ENCODE data around the gene TBCK. TPM values are rescaled to one million over a fixed set of nuclear protein-coding genes. Genes with fewer than 3 reads are reported as not detected.

The TBCK gene
- total RNA-seq, 1 experiment from 2014 or later = 22.3 TPM

GRCh38 chr4:106136777-106137331 is 179.2 kb downstream of the TBCK start:
- Histone ChIP-seq H2AFZ (ENCODE audit: low read depth, low read length, poor library complexity, severe bottlenecking) (no peak overlapping the region), H3K4me2 (ENCODE audit: low read length) (no peak overlapping the region), H3K9me2 (ENCODE audit: insufficient read depth) (no peaks in the 10 kb centered on the region), H3K27ac (ENCODE audit: low read depth, low read length) (no peak overlapping the region), H3K4me3 (replicated peaks in 1 of 2; ENCODE audit: low read depth in 1 of 2, low read length in 2 of 2) (no peak overlapping the region), H4K20me1 (ENCODE audit: insufficient read depth) (no peaks in the 10 kb centered on the region), H3K27me3 (ENCODE audit: insufficient read depth, low read length) (no peaks in the 10 kb centered on the region), H3K9me3 (ENCODE audit: control insufficient read depth in 1 of 2, insufficient read depth in 1 of 2, low read depth in 1 of 2, low read length in 2 of 2) (peaks cover 4 to 5% of the 10 kb centered on the region in 2 experiments; a peak in 2 of 4 replicates), H3K36me3 (ENCODE audit: control insufficient read depth in 1 of 2, insufficient read depth in 2 of 2, low read length in 2 of 2) (no peaks in the 10 kb centered on the region), H3K9ac (ENCODE audit: low read length) (no peak overlapping the region), H3K4me1 (ENCODE audit: control insufficient read depth in 1 of 2, insufficient read depth in 2 of 2, low read length in 2 of 2) (no peaks in the 10 kb centered on the region), H3K79me2 (ENCODE audit: insufficient read depth, low read length) (no peaks in the 10 kb centered on the region)
- ATAC-seq (no peak), DNase-seq (ENCODE audit: low read depth, low spot score) (no peak)
- no TSS peak for BruUV-seq (replicated peaks)
- ChIA-PET RAD21 (ENCODE audit: low non-redundant PET in 1 of 2, low total read pairs in 2 of 2, uncharacterized antibody in 2 of 2, unreplicated experiment in 2 of 2) (no interaction called here), CTCF (no interaction called here), POLR2A (no interaction called here)
- intact Hi-C loops (cut with micrococcal nuclease) = no loop called here
- TF ChIP-seq ELF1 (IDR thresholded peaks at IDR 0.05; ENCODE audit: borderline replicate concordance, low read depth) (no peak), YY1 (IDR thresholded peaks at IDR 0.05; ENCODE audit: extremely low read depth, insufficient replicate concordance, low read depth, low read length) (no peak), SRF (IDR thresholded peaks at IDR 0.05; ENCODE audit: low read depth) (no peak), CTCF (IDR thresholded peaks at IDR 0.05 in 2 of 3, conservative IDR thresholded peaks at IDR 0.05 in 1 of 3; ENCODE audit: borderline replicate concordance in 1 of 3, insufficient read depth in 1 of 3, low read depth in 2 of 3, low read length in 2 of 3) (no peak), ZFX (IDR thresholded peaks at IDR 0.05) (no peak), EZH2 (IDR thresholded peaks at IDR 0.05) (no peak), REST (IDR thresholded peaks at IDR 0.05; ENCODE audit: low read depth) (no peak), POLR2AphosphoS5 (IDR thresholded peaks at IDR 0.05; ENCODE audit: low read depth, low read length) (no peak), POLR2A (IDR thresholded peaks at IDR 0.05; ENCODE audit: borderline replicate concordance, extremely low read depth, insufficient read depth, insufficient read length) (no peak), FOSL1 (IDR thresholded peaks at IDR 0.05; ENCODE audit: low read depth) (no peak), ZBTB33 (IDR thresholded peaks at IDR 0.05; ENCODE audit: extremely low read depth, insufficient replicate concordance, low read length) (no peak)
